Type B pancreatic cell (in vitro differentiated cells): ENCODE data around the gene DNAL1. TPM values are rescaled to one million over a fixed set of nuclear protein-coding genes. Genes with fewer than 3 reads are reported as not detected.

Experiments
- DNase-seq: peaks from one replicate; pipeline ENCODE4 v3.0.0; 2021; ENCODE audit warnings: mixed read lengths; ENCODE audit not compliant: unreplicated experiment; ENCODE audit errors: extremely low spot score
- H3K27ac Mint-ChIP-seq: 2 replicates; pipeline ENCODE4 v1.8.0; 2021; ENCODE audit warnings: mild to moderate bottlenecking, mixed read lengths
- H3K27me3 Mint-ChIP-seq: 2 replicates; pipeline ENCODE4 v1.8.0; 2021; ENCODE audit warnings: mixed read lengths
- H3K36me3 Mint-ChIP-seq: 2 replicates; pipeline ENCODE4 v1.8.0; 2021; ENCODE audit warnings: mixed read lengths
- H3K4me1 Mint-ChIP-seq: one replicate; pipeline ENCODE4 v1.8.0; 2021; ENCODE audit warnings: mixed read lengths; ENCODE audit not compliant: unreplicated experiment
- H3K4me3 Mint-ChIP-seq: 2 replicates; pipeline ENCODE4 v1.8.0; 2021; ENCODE audit warnings: mild to moderate bottlenecking, mixed read lengths
- H3K9me3 Mint-ChIP-seq: 2 replicates; pipeline ENCODE4 v1.8.0; 2021; ENCODE audit warnings: mixed read lengths
- CTCF ChIP-seq: fragments of 200-600 bp; sonication (generic); conservative IDR thresholded peaks from 2 replicates; pipeline ENCODE4 v1.5.0; 2021; ENCODE audit warnings: antibody characterized with exemption, mild to moderate bottlenecking
- total RNA-seq: library from RNA; stranded (reverse); gene quantifications from 2 replicates; pipeline ENCODE4 v1.2.1, GENCODE V29; 2021; ENCODE audit warnings: low replicate concordance

Gene DNAL1
- total RNA-seq, 1 donor from 2014 or later, result 20.3 TPM

GRCh38 chr14:73661872-73662271 lies 17.1 kb downstream of the DNAL1 start:
- H3K4me3 Mint-ChIP-seq, result no peak overlapping the region
- TF ChIP-seq CTCF, result no peak
- peaks cover 16% of the 10 kb centered on the region for H3K36me3 Mint-ChIP-seq
- no peak overlapping the region for H3K27ac Mint-ChIP-seq
- peaks cover 4% of the 10 kb centered on the region for H3K9me3 Mint-ChIP-seq
- no peak for DNase-seq
- H3K4me1 Mint-ChIP-seq, result peaks cover 6% of the 10 kb centered on the region
- no peaks in the 10 kb centered on the region for H3K27me3 Mint-ChIP-seq

- Mint-ChIP-seq H3K4me3 (no peak overlapping the region), H3K4me1 (peaks cover 6% of the 10 kb centered on the region), H3K27ac (peak overlapping the region; percentile 35), H3K9me3 (peaks cover 4% of the 10 kb centered on the region), H3K36me3 (peaks cover 16% of the 10 kb centered on the region), H3K27me3 (no peaks in the 10 kb centered on the region)
- peak; percentile 43 for TF ChIP-seq CTCF
- DNase-seq, result no peak
These were observed 17.7 kb downstream of the DNAL1 start for GRCh38 chr14:73662487-73662943.

- Mint-ChIP-seq H3K36me3 (peaks cover 16% of the 10 kb centered on the region), H3K27me3 (no peaks in the 10 kb centered on the region), H3K27ac (peak overlapping the region; percentile 3), H3K9me3 (peaks cover 4% of the 10 kb centered on the region), H3K4me3 (no peak overlapping the region), H3K4me1 (peaks cover 6% of the 10 kb centered on the region)
- DNase-seq, result no peak
- no peak for TF ChIP-seq CTCF
These were observed 18.9 kb downstream of the DNAL1 start for GRCh38 chr14:73663548-73664212.

- Mint-ChIP-seq H3K4me3 (no peak overlapping the region), H3K27me3 (no peaks in the 10 kb centered on the region), H3K9me3 (peaks cover 4% of the 10 kb centered on the region), H3K27ac (no peak overlapping the region), H3K4me1 (peaks cover 6% of the 10 kb centered on the region), H3K36me3 (peaks cover 16% of the 10 kb centered on the region)
- no peak for DNase-seq
- no peak for TF ChIP-seq CTCF
These were observed 20.3 kb downstream of the DNAL1 start for GRCh38 chr14:73665130-73665529.

- H3K27me3 Mint-ChIP-seq, result no peaks in the 10 kb centered on the region
- no peak for DNase-seq
- peaks cover 4% of the 10 kb centered on the region for H3K9me3 Mint-ChIP-seq
- H3K36me3 Mint-ChIP-seq, result peaks cover 12% of the 10 kb centered on the region
- no peak overlapping the region for H3K4me3 Mint-ChIP-seq
- TF ChIP-seq CTCF, result no peak
- no peak overlapping the region for H3K27ac Mint-ChIP-seq
- H3K4me1 Mint-ChIP-seq, result peaks cover 6% of the 10 kb centered on the region
These were observed 21.8 kb downstream of the DNAL1 start for GRCh38 chr14:73666583-73666982.

- H3K36me3 Mint-ChIP-seq, result peaks cover 5% of the 10 kb centered on the region
- no peak overlapping the region for H3K4me3 Mint-ChIP-seq
- no peak for TF ChIP-seq CTCF
- H3K27me3 Mint-ChIP-seq, result no peaks in the 10 kb centered on the region
- no peaks in the 10 kb centered on the region for H3K9me3 Mint-ChIP-seq
- DNase-seq, result no peak
- H3K27ac Mint-ChIP-seq, result no peak overlapping the region
- peaks cover 6% of the 10 kb centered on the region for H3K4me1 Mint-ChIP-seq
These were observed 23.1 kb downstream of the DNAL1 start for GRCh38 chr14:73667854-73668253.
